ENCODE data around the gene IL32.
A peak's percentile ranks its signal among the peaks of the same experiment; 100 is the strongest.
"Not testable (repeated sequence)": the region's sequence is repeated elsewhere in the genome, so short reads cannot be mapped to it uniquely, and the experiment has no call there.

The IL32 gene

GRCh38 chr16:3051494-3051893 is 13.9 kb upstream of the IL32 start:
- DNase-seq (ENCODE audit: low spot score), result no peak

- not testable (repeated sequence) for DNase-seq (ENCODE audit: low spot score)
These were observed 12.7 kb upstream of the IL32 start for GRCh38 chr16:3052571-3053329.

- not testable (repeated sequence) for DNase-seq (ENCODE audit: low spot score)
These were observed 12.1 kb upstream of the IL32 start for GRCh38 chr16:3053330-3053710.

GRCh38 chr16:3054965-3055733 is 10.3 kb upstream of the IL32 start:
- DNase-seq (ENCODE audit: low spot score), result no peak

- DNase-seq (ENCODE audit: low spot score), result not testable (repeated sequence)
These were observed 9.7 kb upstream of the IL32 start for GRCh38 chr16:3055734-3056115.

- no peak for DNase-seq (ENCODE audit: low spot score)
These were observed 8.9 kb upstream of the IL32 start for GRCh38 chr16:3056336-3057180.

- DNase-seq (ENCODE audit: low spot score), result no peak
These were observed 8.0 kb upstream of the IL32 start for GRCh38 chr16:3057181-3058138.

GRCh38 chr16:3058139-3059030 is 7.1 kb upstream of the IL32 start:
- DNase-seq (ENCODE audit: low spot score), result no peak

- DNase-seq (ENCODE audit: low spot score), result peak; percentile 93
These were observed 6.3 kb upstream of the IL32 start for GRCh38 chr16:3059041-3059722.

GRCh38 chr16:3059723-3060242 is 5.7 kb upstream of the IL32 start:
- DNase-seq (ENCODE audit: low spot score), result no peak

- no peak for DNase-seq (ENCODE audit: low spot score)
These were observed 4.9 kb upstream of the IL32 start for GRCh38 chr16:3060339-3061127.

- no peak for DNase-seq (ENCODE audit: low spot score)
These were observed 2.9 kb upstream of the IL32 start for GRCh38 chr16:3062553-3062952.

- DNase-seq (ENCODE audit: low spot score), result no peak
These were observed 1.6 kb upstream of the IL32 start for GRCh38 chr16:3063625-3064386.

- no peak for DNase-seq (ENCODE audit: low spot score)
These were observed 451 bp downstream of the IL32 start for GRCh38 chr16:3065742-3066439.

GRCh38 chr16:3066440-3066748 is 954 bp downstream of the IL32 start:
- DNase-seq (ENCODE audit: low spot score), result no peak

GRCh38 chr16:3068487-3068886 is 3.0 kb downstream of the IL32 start:
- no peak for DNase-seq (ENCODE audit: low spot score)

GRCh38 chr16:3069146-3069545 is 3.7 kb downstream of the IL32 start:
- DNase-seq (ENCODE audit: low spot score), result not testable (repeated sequence)

Data from left forelimb (tissue), 1 donor.